Activated naive CD8-positive, alpha-beta T cell treated with anti-CD3 and anti-CD28 coated beads for 36 hours (primary cell): ENCODE results near the gene RHD. TPM values are rescaled to one million over a fixed set of nuclear protein-coding genes. Genes with fewer than 3 reads are reported as not detected.
"Not testable (repeated sequence)": the region's sequence is repeated elsewhere in the genome, so short reads cannot be mapped to it uniquely, and the experiment has no call there.

ENCODE experiments used
- DNase-seq: peaks from one replicate; pipeline ENCODE4 v3.0.0; 2021
- H3K27ac Mint-ChIP-seq: one replicate; pipeline ENCODE4 v1.8.0; 2022; ENCODE audit warnings: mild to moderate bottlenecking, moderate library complexity, mixed read lengths
- H3K27me3 Mint-ChIP-seq: one replicate; pipeline ENCODE4 v1.8.0; 2022; ENCODE audit warnings: mild to moderate bottlenecking, mixed read lengths
- H3K36me3 Mint-ChIP-seq: one replicate; pipeline ENCODE4 v1.8.0; 2021; ENCODE audit warnings: mild to moderate bottlenecking, mixed read lengths
- H3K4me1 Mint-ChIP-seq: one replicate; pipeline ENCODE4 v1.8.0; 2021; ENCODE audit warnings: mixed read lengths
- H3K4me3 Mint-ChIP-seq: one replicate; pipeline ENCODE4 v1.8.0; 2022; ENCODE audit warnings: mild to moderate bottlenecking, moderate library complexity, mixed read lengths
- H3K9me3 Mint-ChIP-seq: one replicate; pipeline ENCODE4 v1.8.0; 2022; ENCODE audit warnings: mixed read lengths
- total RNA-seq, 2 experiments: library from RNA; stranded (reverse); gene quantifications; one replicate each; pipeline ENCODE4 v1.2.3, GENCODE V29; 2021

The RHD gene
- total RNA-seq, 2 experiments from 2014 or later: not detected

GRCh38 chr1:25278358-25278757 is 6.0 kb downstream of the RHD start:
- not testable (repeated sequence) for H3K27me3 Mint-ChIP-seq, H3K36me3 Mint-ChIP-seq, H3K4me3 Mint-ChIP-seq, DNase-seq, H3K4me1 Mint-ChIP-seq, H3K9me3 Mint-ChIP-seq, H3K27ac Mint-ChIP-seq

- H3K27ac Mint-ChIP-seq, H3K4me1 Mint-ChIP-seq, H3K36me3 Mint-ChIP-seq, DNase-seq, H3K4me3 Mint-ChIP-seq, H3K27me3 Mint-ChIP-seq, H3K9me3 Mint-ChIP-seq: not testable (repeated sequence)
Observed at GRCh38 chr1:25278790-25279189, 6.5 kb downstream of the RHD start.

GRCh38 chr1:25279693-25280111 is 7.4 kb downstream of the RHD start:
- H3K9me3 Mint-ChIP-seq, H3K27me3 Mint-ChIP-seq: not testable (repeated sequence)

GRCh38 chr1:25285862-25286261 is 13.6 kb downstream of the RHD start:
- not testable (repeated sequence) for H3K4me1 Mint-ChIP-seq, H3K27ac Mint-ChIP-seq, H3K36me3 Mint-ChIP-seq, H3K4me3 Mint-ChIP-seq, H3K27me3 Mint-ChIP-seq, H3K9me3 Mint-ChIP-seq, DNase-seq

More at GRCh38 chr1:25279693-25280111, 7.4 kb downstream of the RHD start:
- not testable (repeated sequence) for H3K36me3 Mint-ChIP-seq, H3K4me1 Mint-ChIP-seq, DNase-seq, H3K4me3 Mint-ChIP-seq, H3K27ac Mint-ChIP-seq

GRCh38 chr1:25287164-25287563 is 14.9 kb downstream of the RHD start:
- H3K36me3 Mint-ChIP-seq, H3K27me3 Mint-ChIP-seq, H3K9me3 Mint-ChIP-seq, DNase-seq, H3K4me3 Mint-ChIP-seq, H3K27ac Mint-ChIP-seq, H3K4me1 Mint-ChIP-seq: not testable (repeated sequence)

- H3K27me3 Mint-ChIP-seq, H3K9me3 Mint-ChIP-seq, H3K36me3 Mint-ChIP-seq, H3K4me1 Mint-ChIP-seq, H3K27ac Mint-ChIP-seq, H3K4me3 Mint-ChIP-seq, DNase-seq: not testable (repeated sequence)
Observed at GRCh38 chr1:25288573-25289101, 16.3 kb downstream of the RHD start.

GRCh38 chr1:25290043-25290442 is 17.7 kb downstream of the RHD start:
- H3K9me3 Mint-ChIP-seq, H3K4me3 Mint-ChIP-seq, H3K4me1 Mint-ChIP-seq, H3K27me3 Mint-ChIP-seq, H3K36me3 Mint-ChIP-seq, DNase-seq, H3K27ac Mint-ChIP-seq: not testable (repeated sequence)

- DNase-seq, H3K4me3 Mint-ChIP-seq, H3K4me1 Mint-ChIP-seq, H3K27me3 Mint-ChIP-seq, H3K9me3 Mint-ChIP-seq, H3K27ac Mint-ChIP-seq, H3K36me3 Mint-ChIP-seq: not testable (repeated sequence)
Observed at GRCh38 chr1:25293426-25293825, 21.1 kb downstream of the RHD start.

- H3K27ac Mint-ChIP-seq, H3K27me3 Mint-ChIP-seq, H3K9me3 Mint-ChIP-seq, H3K36me3 Mint-ChIP-seq, H3K4me3 Mint-ChIP-seq, H3K4me1 Mint-ChIP-seq, DNase-seq: not testable (repeated sequence)
Observed at GRCh38 chr1:25294889-25295826, 22.8 kb downstream of the RHD start.

GRCh38 chr1:25296501-25296900 is 24.2 kb downstream of the RHD start:
- not testable (repeated sequence) for H3K27ac Mint-ChIP-seq, H3K36me3 Mint-ChIP-seq

GRCh38 chr1:25300729-25301128 is 28.4 kb downstream of the RHD start:
- H3K4me1 Mint-ChIP-seq, H3K4me3 Mint-ChIP-seq, H3K9me3 Mint-ChIP-seq, DNase-seq, H3K27me3 Mint-ChIP-seq, H3K36me3 Mint-ChIP-seq, H3K27ac Mint-ChIP-seq: not testable (repeated sequence)

More at GRCh38 chr1:25296501-25296900, 24.2 kb downstream of the RHD start:
- not testable (repeated sequence) for H3K4me3 Mint-ChIP-seq, H3K27me3 Mint-ChIP-seq, H3K9me3 Mint-ChIP-seq, H3K4me1 Mint-ChIP-seq, DNase-seq

- not testable (repeated sequence) for H3K27ac Mint-ChIP-seq, H3K4me3 Mint-ChIP-seq, H3K27me3 Mint-ChIP-seq, DNase-seq, H3K36me3 Mint-ChIP-seq, H3K4me1 Mint-ChIP-seq, H3K9me3 Mint-ChIP-seq
Observed at GRCh38 chr1:25302330-25302729, 30.0 kb downstream of the RHD start.

GRCh38 chr1:25304936-25305335 is 32.6 kb downstream of the RHD start:
- not testable (repeated sequence) for DNase-seq, H3K36me3 Mint-ChIP-seq, H3K27ac Mint-ChIP-seq, H3K27me3 Mint-ChIP-seq, H3K4me1 Mint-ChIP-seq, H3K9me3 Mint-ChIP-seq, H3K4me3 Mint-ChIP-seq

- not testable (repeated sequence) for H3K4me1 Mint-ChIP-seq, H3K4me3 Mint-ChIP-seq
Observed at GRCh38 chr1:25308168-25308567, 35.9 kb downstream of the RHD start.

GRCh38 chr1:25309085-25309484 is 36.8 kb downstream of the RHD start:
- not testable (repeated sequence) for H3K27ac Mint-ChIP-seq, H3K27me3 Mint-ChIP-seq, H3K36me3 Mint-ChIP-seq, H3K9me3 Mint-ChIP-seq, H3K4me1 Mint-ChIP-seq, H3K4me3 Mint-ChIP-seq, DNase-seq

More at GRCh38 chr1:25308168-25308567, 35.9 kb downstream of the RHD start:
- H3K27ac Mint-ChIP-seq, DNase-seq, H3K36me3 Mint-ChIP-seq, H3K9me3 Mint-ChIP-seq, H3K27me3 Mint-ChIP-seq: not testable (repeated sequence)

GRCh38 chr1:25309486-25309885 is 37.2 kb downstream of the RHD start:
- not testable (repeated sequence) for H3K27me3 Mint-ChIP-seq, H3K27ac Mint-ChIP-seq, H3K4me1 Mint-ChIP-seq, DNase-seq, H3K4me3 Mint-ChIP-seq, H3K9me3 Mint-ChIP-seq
- H3K36me3 Mint-ChIP-seq: peaks cover 13% of the 10 kb centered on the region
